Muscle layer of duodenum (tissue), 2 donors: ENCODE results near the gene MON1A.

Source experiments
- H3K27ac ChIP-seq: one replicate; pipeline ENCODE4 v1.7.0; 2013; ENCODE audit warnings: mild to moderate bottlenecking, low read length
- H3K27me3 ChIP-seq: one replicate; pipeline ENCODE4 v1.7.0; 2013; ENCODE audit warnings: low read depth, mild to moderate bottlenecking, control low read depth, low read length
- H3K36me3 ChIP-seq, 2 donors: one replicate each; pipeline ENCODE4 v1.7.0; 2013; ENCODE audit warnings: low read length in 2 of 2, control low read depth in 1 of 2, mild to moderate bottlenecking in 1 of 2; ENCODE audit not compliant: insufficient read depth in 2 of 2, control insufficient read depth in 1 of 2
- H3K4me1 ChIP-seq, 2 donors: one replicate each; pipeline ENCODE4 v1.7.0; 2013; ENCODE audit warnings: low read length in 2 of 2, mild to moderate bottlenecking in 2 of 2, control low read depth in 1 of 2, moderate library complexity in 1 of 2; ENCODE audit not compliant: insufficient read depth in 2 of 2, control insufficient read depth in 1 of 2
- H3K4me3 ChIP-seq, 2 donors: one replicate each; pipeline ENCODE4 v1.7.0; 2013; ENCODE audit warnings: low read length in 2 of 2, low read depth in 1 of 2, mild to moderate bottlenecking in 1 of 2
- H3K9me3 ChIP-seq, 2 donors: one replicate each; pipeline ENCODE4 v1.7.0; 2013; ENCODE audit warnings: low read length in 2 of 2, control low read depth in 1 of 2, mild to moderate bottlenecking in 1 of 2; ENCODE audit not compliant: control insufficient read depth in 1 of 2
- donor health status: healthy.

MON1A gene

DNA sequence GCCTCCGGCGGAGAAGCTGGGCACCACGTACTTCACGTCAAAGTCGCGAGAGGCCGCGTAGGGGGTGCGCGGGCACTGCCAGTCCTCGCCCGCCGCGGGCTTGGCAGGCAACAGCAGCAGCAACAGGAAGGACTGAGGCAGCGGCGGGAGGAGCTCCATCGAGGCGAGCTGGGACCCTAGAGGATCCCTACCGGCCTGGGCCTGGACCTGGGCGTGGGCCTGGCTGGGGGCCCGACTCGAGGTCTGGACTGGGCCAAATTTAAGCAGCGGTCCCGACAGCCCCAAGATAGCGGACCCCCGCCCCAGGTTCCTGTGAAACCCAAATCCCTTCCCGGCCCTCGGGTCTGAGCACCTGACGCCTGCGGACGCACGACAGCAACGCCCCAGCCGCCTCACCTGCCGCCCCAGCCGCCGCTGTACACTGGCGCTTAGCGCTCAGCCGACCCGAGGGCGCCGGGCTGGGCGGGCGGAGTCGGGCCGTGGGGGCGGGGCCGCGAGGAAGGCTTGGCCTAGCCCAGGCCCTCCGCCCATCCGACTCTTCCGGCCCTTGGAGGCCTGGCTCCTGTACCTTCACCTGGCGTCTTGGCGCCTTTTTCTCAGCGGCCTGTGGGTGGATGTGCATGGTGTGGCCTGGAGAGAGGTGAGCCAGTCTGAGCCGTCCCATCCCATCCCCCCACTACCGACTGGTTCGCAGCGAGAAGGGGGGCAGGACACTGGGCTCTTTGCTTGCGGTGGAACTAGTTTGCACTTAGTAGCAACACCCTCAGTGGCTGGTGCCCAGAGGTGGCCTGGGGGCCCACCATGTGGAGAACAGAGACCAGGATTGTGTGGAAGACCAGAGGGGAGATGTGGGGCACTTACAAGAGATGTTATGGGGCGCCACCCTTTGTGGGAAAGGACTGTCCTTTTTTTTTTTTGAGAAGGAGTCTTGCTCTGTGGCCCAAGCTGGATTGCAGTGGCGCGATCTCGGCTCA, 25.9 kb downstream of the MON1A start, which contains the start of gene MST1R:
Gene MST1R, minus strand, starts transcription at position 423 of the 974 bp plus-strand sequence. Its CDS starts 264 bp downstream, at position 159.
- peak within 1 kb of the TSS; percentile 53 to 66 for H3K4me3 ChIP-seq
- H3K9me3 ChIP-seq, result no peaks in the 10 kb centered on the region
- peak within 1 kb of the TSS; percentile 23 for H3K27ac ChIP-seq
- peaks cover 5 to 22% of the 10 kb centered on the region in 2 donors for H3K4me1 ChIP-seq
- no peaks in the 10 kb centered on the region for H3K27me3 ChIP-seq
- peaks cover 0 to 2% of the 10 kb centered on the region in 2 donors for H3K36me3 ChIP-seq

DNA sequence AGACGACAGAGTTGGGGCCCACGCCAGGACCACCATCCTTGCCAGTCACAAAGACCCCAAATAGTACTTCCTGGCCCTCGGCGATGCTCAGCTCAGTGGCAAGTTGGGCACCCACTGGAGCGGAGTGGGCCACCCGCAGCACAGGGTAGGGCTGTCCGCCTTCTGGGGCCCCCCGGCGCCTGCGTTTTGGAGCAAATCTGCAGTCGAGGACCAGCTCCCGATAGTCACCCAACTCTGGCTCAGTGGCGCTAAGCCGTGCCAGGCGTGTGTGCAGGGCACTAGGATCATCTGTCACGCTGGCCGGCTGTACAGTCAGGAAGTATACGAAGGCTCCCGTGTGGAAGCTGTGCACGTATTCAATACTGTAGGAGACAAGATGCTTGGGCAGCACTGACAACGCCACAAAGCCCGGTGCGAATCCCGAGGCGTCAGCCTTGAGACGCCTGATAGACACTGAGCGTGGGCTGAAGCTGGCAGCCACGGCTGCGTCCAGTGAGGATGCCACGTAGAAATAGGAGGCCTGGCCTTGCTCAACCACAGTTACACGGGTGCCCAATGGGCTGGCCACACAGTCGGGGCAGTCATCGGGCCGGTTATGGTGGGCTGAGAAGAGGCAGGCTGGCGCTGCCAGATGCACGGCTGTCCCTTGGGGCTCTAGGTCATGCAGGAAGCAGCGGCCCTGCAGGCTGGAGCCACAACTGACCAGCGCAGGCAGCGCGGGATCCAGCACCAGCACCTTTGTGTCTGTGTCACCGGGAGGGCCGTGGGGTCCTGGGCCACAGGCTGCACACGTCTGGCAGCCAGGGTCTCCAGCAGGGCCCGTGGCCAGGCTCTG, 26.9 kb downstream of the MON1A start:
- peak overlapping the region; percentile 23 for H3K27ac ChIP-seq
- H3K27me3 ChIP-seq, result no peaks in the 10 kb centered on the region
- peaks cover 5 to 22% of the 10 kb centered on the region in 2 donors for H3K4me1 ChIP-seq
- H3K9me3 ChIP-seq, result no peaks in the 10 kb centered on the region
- no peaks in the 10 kb centered on the region for H3K36me3 ChIP-seq
- H3K4me3 ChIP-seq, result peak overlapping the region; percentile 53 to 66

DNA sequence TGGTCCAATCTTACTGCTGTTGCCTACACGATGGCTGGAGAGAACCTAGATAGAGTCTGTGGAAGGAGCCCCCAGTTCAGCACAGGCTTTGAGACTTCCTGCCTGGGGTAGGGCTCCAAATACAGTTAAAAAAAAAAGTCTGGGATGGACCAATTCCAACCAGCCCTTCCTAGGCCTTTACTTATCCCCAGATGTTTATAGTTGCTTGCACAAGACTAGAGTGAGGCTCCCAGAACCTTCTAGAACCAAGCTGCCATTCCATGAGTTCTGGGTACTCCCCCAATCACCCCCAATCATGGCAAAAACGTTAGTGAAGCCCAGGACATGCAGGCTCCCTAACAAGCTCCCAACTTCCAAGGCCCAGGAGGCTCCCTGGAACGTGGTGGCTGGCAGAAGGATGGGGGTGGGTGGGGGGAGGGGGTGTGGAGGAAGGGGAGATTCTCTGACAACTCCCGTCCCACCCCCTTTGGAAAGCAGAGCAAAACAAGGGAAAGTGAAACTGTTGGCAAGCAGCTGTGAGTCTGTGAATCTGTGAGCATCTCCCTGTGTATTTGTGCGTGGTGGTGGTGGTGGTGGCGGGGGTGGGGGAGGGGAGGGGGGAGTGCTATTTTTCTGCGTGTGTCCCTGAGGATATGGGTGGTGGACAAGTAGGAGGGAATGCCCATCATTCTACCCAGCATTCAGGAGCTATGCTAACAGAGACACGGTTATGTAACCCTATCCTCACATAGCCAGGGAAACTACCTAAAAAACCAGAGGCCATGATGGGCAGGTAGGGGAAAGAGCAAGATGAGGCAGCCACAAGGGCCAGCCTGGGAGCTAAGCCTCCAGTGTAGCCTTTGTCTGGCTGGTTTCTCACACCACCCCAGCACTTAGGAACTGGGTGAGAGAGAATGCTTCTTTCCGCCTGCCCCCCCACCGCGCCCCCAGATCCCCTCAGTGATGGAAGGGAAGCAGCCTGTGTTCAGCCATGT, 28.0 kb downstream of the MON1A start:
- Histone ChIP-seq H3K9me3 (no peaks in the 10 kb centered on the region), H3K4me1 (peaks cover 5 to 21% of the 10 kb centered on the region in 2 donors), H3K36me3 (peaks cover 0 to 2% of the 10 kb centered on the region in 2 donors), H3K27me3 (no peaks in the 10 kb centered on the region), H3K4me3 (peak overlapping the region in 1 of 2 donors; percentile 47), H3K27ac (peak overlapping the region; percentile 83)

DNA sequence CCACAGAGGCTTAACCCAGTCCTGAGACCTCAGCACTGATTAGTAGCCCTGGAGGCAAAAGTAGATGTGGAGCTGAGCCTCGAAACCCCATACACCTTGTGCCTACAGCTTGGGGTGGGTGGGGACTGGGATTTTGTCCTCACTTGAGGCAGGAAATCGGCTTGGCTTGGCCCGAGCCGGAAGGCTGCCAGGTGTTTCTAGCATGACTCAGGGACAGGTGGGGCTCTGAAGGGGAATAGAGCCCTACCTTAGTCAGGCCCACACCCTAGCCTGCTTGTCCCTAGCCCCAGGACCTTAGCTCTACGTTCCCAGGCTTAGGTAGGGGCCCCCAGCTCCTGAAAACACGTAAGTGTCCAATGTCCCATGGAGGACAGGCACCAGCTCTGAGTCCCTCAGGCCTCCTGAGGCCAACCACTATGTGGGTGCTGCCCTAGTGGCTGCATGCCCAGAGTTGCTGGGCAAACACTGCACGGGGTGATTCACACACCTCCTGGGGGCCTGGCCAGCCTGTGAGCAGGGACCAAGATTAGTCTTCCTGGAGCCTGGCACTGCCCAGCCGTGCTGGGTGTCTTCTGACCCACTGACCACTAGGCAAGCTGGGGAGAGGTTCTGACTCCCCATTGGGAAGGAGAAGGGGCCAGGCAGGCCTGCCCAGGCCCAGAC, 29.0 kb downstream of the MON1A start:
- H3K27ac ChIP-seq, result peak overlapping the region; percentile 83
- peaks cover 0 to 11% of the 10 kb centered on the region in 2 donors for H3K4me1 ChIP-seq
- H3K9me3 ChIP-seq, result no peaks in the 10 kb centered on the region
- peak overlapping the region in 1 of 2 donors; percentile 47 for H3K4me3 ChIP-seq
- H3K27me3 ChIP-seq, result no peaks in the 10 kb centered on the region
- peaks cover 0 to 11% of the 10 kb centered on the region in 2 donors for H3K36me3 ChIP-seq

DNA sequence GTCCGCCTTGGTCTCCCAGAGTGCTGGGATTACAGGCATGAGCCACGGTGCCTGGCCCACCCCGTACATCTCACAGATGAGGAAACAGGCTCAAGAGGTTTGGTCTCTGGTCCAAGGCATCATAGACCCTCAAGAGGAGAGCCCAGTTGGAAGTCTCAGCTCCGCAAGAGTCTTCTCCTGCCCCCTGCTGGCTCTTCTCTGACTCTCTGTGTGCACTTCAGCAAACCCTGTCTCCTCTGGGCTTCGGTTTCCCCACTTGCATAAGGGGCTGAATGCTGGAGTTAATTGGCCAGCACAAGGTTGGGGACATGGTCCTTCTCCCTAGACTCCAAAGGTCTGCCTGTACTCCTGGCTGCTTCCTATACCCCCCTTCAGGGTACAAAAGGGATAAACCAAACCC, 29.8 kb downstream of the MON1A start:
- Histone ChIP-seq H3K4me1 (peaks cover 0 to 10% of the 10 kb centered on the region in 2 donors), H3K4me3 (peak overlapping the region in 1 of 2 donors; percentile 12), H3K9me3 (no peaks in the 10 kb centered on the region), H3K27me3 (no peaks in the 10 kb centered on the region), H3K36me3 (peaks cover 0 to 19% of the 10 kb centered on the region in 2 donors), H3K27ac (peak overlapping the region; percentile 83)

- no peaks in the 10 kb centered on the region for H3K27me3 ChIP-seq
- no peaks in the 10 kb centered on the region for H3K9me3 ChIP-seq
- peaks cover 0 to 20% of the 10 kb centered on the region in 2 donors for H3K36me3 ChIP-seq
- H3K4me1 ChIP-seq, result peaks cover 0 to 8% of the 10 kb centered on the region in 2 donors
- H3K27ac ChIP-seq, result no peak overlapping the region
- H3K4me3 ChIP-seq, result no peak overlapping the region
Observed at GRCh38 chr3:49898991-49899390, 30.6 kb downstream of the MON1A start.

DNA sequence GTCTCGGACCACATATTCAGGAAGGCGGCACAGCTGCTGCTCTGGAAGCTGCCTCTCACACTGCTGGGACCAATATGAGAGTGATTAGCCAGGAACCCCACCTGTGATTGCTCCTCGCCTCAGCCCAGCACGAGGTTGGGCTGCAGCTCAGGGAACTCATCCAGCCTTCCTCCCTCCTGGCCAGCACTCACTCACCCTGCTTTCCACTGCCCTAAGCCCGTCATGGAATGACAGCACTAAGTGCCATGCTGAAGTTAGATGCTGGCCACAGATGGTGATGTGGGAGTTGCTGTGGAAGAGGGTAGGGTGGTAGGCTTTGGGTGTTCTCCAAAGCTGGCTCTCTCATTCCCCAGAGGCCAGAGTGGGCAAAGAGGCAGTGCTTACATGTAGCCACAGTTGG, 33.3 kb downstream of the MON1A start:
- H3K27me3 ChIP-seq, result no peaks in the 10 kb centered on the region
- no peaks in the 10 kb centered on the region for H3K9me3 ChIP-seq
- no peak overlapping the region for H3K4me3 ChIP-seq
- no peak overlapping the region for H3K27ac ChIP-seq
- peaks cover 0 to 23% of the 10 kb centered on the region in 2 donors for H3K36me3 ChIP-seq
- no peaks in the 10 kb centered on the region for H3K4me1 ChIP-seq

DNA sequence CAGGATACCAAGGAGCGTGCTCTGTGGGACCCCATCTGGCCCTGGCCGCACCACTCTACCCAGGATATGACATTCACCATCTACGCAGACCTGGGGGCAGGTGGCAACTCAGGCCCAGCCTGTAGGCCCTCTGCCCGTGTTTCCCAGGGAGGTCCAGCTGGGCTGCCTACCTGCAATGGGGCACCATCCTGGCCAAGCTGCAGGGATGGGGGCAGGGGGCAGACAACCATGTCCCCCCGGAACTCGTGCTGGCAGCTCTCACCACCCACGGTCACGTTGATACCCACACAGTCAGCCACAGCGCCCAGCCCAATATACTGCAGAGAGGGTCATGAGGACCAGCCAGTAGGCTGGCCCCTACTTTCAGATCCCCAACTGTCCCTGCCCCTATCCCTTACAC, 33.8 kb downstream of the MON1A start:
- Histone ChIP-seq H3K4me3 (no peak overlapping the region), H3K9me3 (no peaks in the 10 kb centered on the region), H3K4me1 (no peaks in the 10 kb centered on the region), H3K27me3 (no peaks in the 10 kb centered on the region), H3K36me3 (peaks cover 0 to 29% of the 10 kb centered on the region in 2 donors), H3K27ac (no peak overlapping the region)

GRCh38 chr3:49889296-49889695, 40.3 kb downstream of the MON1A start:
- no peak overlapping the region for H3K4me3 ChIP-seq
- H3K27me3 ChIP-seq, result no peaks in the 10 kb centered on the region
- no peak overlapping the region for H3K27ac ChIP-seq
- no peaks in the 10 kb centered on the region for H3K4me1 ChIP-seq
- peaks cover 0 to 9% of the 10 kb centered on the region in 2 donors for H3K36me3 ChIP-seq
- no peaks in the 10 kb centered on the region for H3K9me3 ChIP-seq

DNA sequence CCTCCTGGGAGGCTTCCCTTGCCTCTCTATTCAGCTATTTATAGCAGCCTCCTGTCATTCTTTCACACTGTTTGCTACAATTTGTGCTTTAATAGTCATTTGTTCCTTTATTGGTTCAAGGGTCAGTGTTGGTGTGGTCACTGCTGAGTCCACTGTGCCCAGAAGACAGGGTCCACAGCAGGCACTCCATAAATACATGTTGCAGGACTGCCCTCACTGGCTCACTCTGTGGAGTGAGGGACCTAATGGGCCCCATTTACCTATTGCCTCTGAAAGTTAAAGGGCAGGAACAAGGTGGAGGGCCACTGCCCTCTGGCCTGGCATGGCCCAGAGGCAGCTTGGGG, 42.7 kb downstream of the MON1A start:
- no peaks in the 10 kb centered on the region for H3K9me3 ChIP-seq
- H3K4me1 ChIP-seq, result peaks cover 2 to 8% of the 10 kb centered on the region in 2 donors
- H3K27ac ChIP-seq, result no peak overlapping the region
- H3K27me3 ChIP-seq, result no peaks in the 10 kb centered on the region
- peaks cover 0 to 9% of the 10 kb centered on the region in 2 donors for H3K36me3 ChIP-seq
- no peak overlapping the region for H3K4me3 ChIP-seq
